Measurements from ENCODE around the gene KCNH2. TPM values are rescaled to one million over a fixed set of nuclear protein-coding genes. Genes with fewer than 3 reads are reported as not detected.

KCNH2 gene
- total RNA-seq, 1 experiment from 2014 or later: 1.8 TPM

GRCh38 chr7:150975536-150976319 is 2.4 kb downstream of the KCNH2 start:
- H3K36me3 ChIP-seq (ENCODE audit: control insufficient read depth, insufficient read depth, low read length): no peaks in the 10 kb centered on the region; the same call in 1 of the 2 replicates
- no peak for DNase-seq (ENCODE audit: low read depth, low spot score)
- no TSS peak for BruUV-seq (replicated peaks)
- ChIA-PET CTCF (interaction anchor here (1.0 to 1.3 kb wide), 4 partner anchors 13 to 77 kb away, joined by 3 to 5 read pairs (median 3); no protein-coding TSS in a partner anchor), POLR2A (interaction anchor here (0.6 kb wide), 1 partner anchor 8 kb away, joined by 3 read pairs; no protein-coding TSS in a partner anchor)
- H3K27me3 ChIP-seq (ENCODE audit: control insufficient read depth, insufficient read depth, low read length): no peaks in the 10 kb centered on the region
- peak overlapping the region; percentile 57 to 61; a peak in 3 of 4 replicates for H3K4me3 ChIP-seq (ENCODE audit: low read depth in 2 of 2, low read length in 2 of 2)
- TF ChIP-seq CTCF (IDR thresholded peaks at IDR 0.05) (no peak), SIN3A (IDR thresholded peaks at IDR 0.05; ENCODE audit: borderline replicate concordance, insufficient read depth, low read depth, low read length) (no peak), REST (IDR thresholded peaks at IDR 0.05; ENCODE audit: insufficient read depth in 1 of 2, low read depth in 2 of 2, low read length in 1 of 2) (no peak)
- intact Hi-C loops (cut with micrococcal nuclease; ENCODE audit: unreplicated experiment) (no loop called here), in situ Hi-C loops (cut with HindIII; ENCODE audit: low pct_unique_long_range_greater_than_20kb, low sequenced_read_pairs) (no loop called here)
- peaks cover 20% of the 10 kb centered on the region for H3K4me1 ChIP-seq (ENCODE audit: control insufficient read depth, insufficient read depth, low read length)
- no peaks in the 10 kb centered on the region for H3K9me3 ChIP-seq (ENCODE audit: control insufficient read depth, insufficient read depth, low read depth, low read length)
- ATAC-seq: no peak
- no peak overlapping the region; the same call in 1 of the 2 replicates for H3K27ac ChIP-seq (ENCODE audit: low read length)

GRCh38 chr7:150974468-150975391 is 3.4 kb downstream of the KCNH2 start:
- ChIA-PET CTCF (interaction anchor here (1.2 kb wide), 2 partner anchors 35 to 76 kb away, joined by 3 read pairs; no protein-coding TSS in a partner anchor), POLR2A (no interaction called here)
- Histone ChIP-seq H3K4me3 (ENCODE audit: low read depth in 2 of 2, low read length in 2 of 2) (peak overlapping the region; percentile 57 to 61), H3K4me1 (ENCODE audit: control insufficient read depth, insufficient read depth, low read length) (peaks cover 20% of the 10 kb centered on the region), H3K9me3 (ENCODE audit: control insufficient read depth, insufficient read depth, low read depth, low read length) (no peaks in the 10 kb centered on the region), H3K36me3 (ENCODE audit: control insufficient read depth, insufficient read depth, low read length) (no peaks in the 10 kb centered on the region; the same call in 1 of the 2 replicates), H3K27ac (ENCODE audit: low read length) (peak overlapping the region; percentile 34; the same call in 1 of the 2 replicates), H3K27me3 (ENCODE audit: control insufficient read depth, insufficient read depth, low read length) (no peaks in the 10 kb centered on the region)
- intact Hi-C loops (cut with micrococcal nuclease; ENCODE audit: unreplicated experiment): no loop called here
- ATAC-seq (peak; percentile 73), DNase-seq (ENCODE audit: low read depth, low spot score) (no peak)
- in situ Hi-C loops (cut with HindIII; ENCODE audit: low pct_unique_long_range_greater_than_20kb, low sequenced_read_pairs): no loop called here
- no TSS peak for BruUV-seq (replicated peaks)
- TF ChIP-seq SIN3A (IDR thresholded peaks at IDR 0.05; ENCODE audit: borderline replicate concordance, insufficient read depth, low read depth, low read length): no peak
- no peak for TF ChIP-seq REST (IDR thresholded peaks at IDR 0.05; ENCODE audit: insufficient read depth in 1 of 2, low read depth in 2 of 2, low read length in 1 of 2)
- TF ChIP-seq TCF7L2 (IDR thresholded peaks at IDR 0.05; ENCODE audit: low read depth, low read length): no peak
- peak; percentile 79 for TF ChIP-seq CTCF (IDR thresholded peaks at IDR 0.05)
- peak; percentile 25; the same call in 1 of the 2 replicates for TF ChIP-seq POLR2AphosphoS5 (IDR thresholded peaks at IDR 0.05; ENCODE audit: low read depth, low read length)
